Progenitor cell of endocrine pancreas (in vitro differentiated cells): ENCODE measurements around the gene B3GAT1. TPM values are rescaled to one million over a fixed set of nuclear protein-coding genes. Genes with fewer than 3 reads are reported as not detected.

ENCODE experiments used
- DNase-seq: peaks from one replicate; pipeline ENCODE4 v3.0.0; 2021; ENCODE audit warnings: low spot score; ENCODE audit not compliant: unreplicated experiment
- H3K27ac Mint-ChIP-seq: 2 replicates; pipeline ENCODE4 v1.8.0; 2021; ENCODE audit warnings: mild to moderate bottlenecking, moderate library complexity, mixed read lengths
- H3K27me3 Mint-ChIP-seq: 2 replicates; pipeline ENCODE4 v1.8.0; 2021; ENCODE audit warnings: mixed read lengths
- H3K36me3 Mint-ChIP-seq: 2 replicates; pipeline ENCODE4 v1.8.0; 2022; ENCODE audit warnings: mixed read lengths; ENCODE audit not compliant: insufficient read depth
- H3K4me1 Mint-ChIP-seq: 2 replicates; pipeline ENCODE4 v1.8.0; 2021; ENCODE audit warnings: low read depth, mixed read lengths
- H3K4me3 Mint-ChIP-seq: 2 replicates; pipeline ENCODE4 v1.8.0; 2021; ENCODE audit warnings: low read depth, mild to moderate bottlenecking, moderate library complexity, mixed read lengths
- H3K9me3 Mint-ChIP-seq: 2 replicates; pipeline ENCODE4 v1.8.0; 2021; ENCODE audit warnings: low read depth, mixed read lengths
- total RNA-seq: library from RNA; stranded (reverse); gene quantifications from 2 replicates; pipeline ENCODE4 v1.2.1, GENCODE V29; 2021
- TF ChIP-seq, protein P1 (sequence below): fragments of 200-600 bp; sonication (generic); IDR thresholded peaks from one replicate; pipeline ENCODE4 v1.5.0; 2021; ENCODE audit warnings: antibody characterized with exemption, mild to moderate bottlenecking; ENCODE audit not compliant: unreplicated experiment

Gene B3GAT1
- total RNA-seq, 1 donor from 2014 or later: 5.1 TPM

DNA sequence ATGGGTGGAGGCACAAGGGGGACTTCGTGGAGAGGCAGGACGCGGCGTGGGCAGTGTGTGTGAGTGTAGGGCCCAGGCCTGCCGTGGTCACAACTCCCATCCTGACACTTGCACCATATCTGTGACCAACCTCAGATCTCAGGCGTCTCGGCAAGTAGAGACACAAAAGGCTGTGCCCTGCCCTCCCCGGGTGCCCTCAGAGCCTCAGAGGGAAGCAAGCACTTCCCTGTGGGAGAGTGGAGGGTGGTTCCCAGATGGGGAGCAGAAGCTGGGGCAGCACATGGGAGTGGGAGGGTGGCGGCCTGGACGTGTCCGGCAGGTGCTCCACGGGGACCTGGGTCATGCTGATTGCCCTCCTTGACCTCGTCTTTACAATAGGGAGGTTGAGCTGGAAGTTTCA lies 20.4 kb downstream of the B3GAT1 start:
- Mint-ChIP-seq H3K4me3 (no peak overlapping the region), H3K36me3 (no peaks in the 10 kb centered on the region), H3K4me1 (peaks cover 4% of the 10 kb centered on the region), H3K9me3 (no peaks in the 10 kb centered on the region), H3K27me3 (peaks cover 3% of the 10 kb centered on the region), H3K27ac (no peak overlapping the region)
- no peak for DNase-seq
- TF ChIP-seq, protein P1, sequence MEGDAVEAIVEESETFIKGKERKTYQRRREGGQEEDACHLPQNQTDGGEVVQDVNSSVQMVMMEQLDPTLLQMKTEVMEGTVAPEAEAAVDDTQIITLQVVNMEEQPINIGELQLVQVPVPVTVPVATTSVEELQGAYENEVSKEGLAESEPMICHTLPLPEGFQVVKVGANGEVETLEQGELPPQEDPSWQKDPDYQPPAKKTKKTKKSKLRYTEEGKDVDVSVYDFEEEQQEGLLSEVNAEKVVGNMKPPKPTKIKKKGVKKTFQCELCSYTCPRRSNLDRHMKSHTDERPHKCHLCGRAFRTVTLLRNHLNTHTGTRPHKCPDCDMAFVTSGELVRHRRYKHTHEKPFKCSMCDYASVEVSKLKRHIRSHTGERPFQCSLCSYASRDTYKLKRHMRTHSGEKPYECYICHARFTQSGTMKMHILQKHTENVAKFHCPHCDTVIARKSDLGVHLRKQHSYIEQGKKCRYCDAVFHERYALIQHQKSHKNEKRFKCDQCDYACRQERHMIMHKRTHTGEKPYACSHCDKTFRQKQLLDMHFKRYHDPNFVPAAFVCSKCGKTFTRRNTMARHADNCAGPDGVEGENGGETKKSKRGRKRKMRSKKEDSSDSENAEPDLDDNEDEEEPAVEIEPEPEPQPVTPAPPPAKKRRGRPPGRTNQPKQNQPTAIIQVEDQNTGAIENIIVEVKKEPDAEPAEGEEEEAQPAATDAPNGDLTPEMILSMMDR: no peak

DNA sequence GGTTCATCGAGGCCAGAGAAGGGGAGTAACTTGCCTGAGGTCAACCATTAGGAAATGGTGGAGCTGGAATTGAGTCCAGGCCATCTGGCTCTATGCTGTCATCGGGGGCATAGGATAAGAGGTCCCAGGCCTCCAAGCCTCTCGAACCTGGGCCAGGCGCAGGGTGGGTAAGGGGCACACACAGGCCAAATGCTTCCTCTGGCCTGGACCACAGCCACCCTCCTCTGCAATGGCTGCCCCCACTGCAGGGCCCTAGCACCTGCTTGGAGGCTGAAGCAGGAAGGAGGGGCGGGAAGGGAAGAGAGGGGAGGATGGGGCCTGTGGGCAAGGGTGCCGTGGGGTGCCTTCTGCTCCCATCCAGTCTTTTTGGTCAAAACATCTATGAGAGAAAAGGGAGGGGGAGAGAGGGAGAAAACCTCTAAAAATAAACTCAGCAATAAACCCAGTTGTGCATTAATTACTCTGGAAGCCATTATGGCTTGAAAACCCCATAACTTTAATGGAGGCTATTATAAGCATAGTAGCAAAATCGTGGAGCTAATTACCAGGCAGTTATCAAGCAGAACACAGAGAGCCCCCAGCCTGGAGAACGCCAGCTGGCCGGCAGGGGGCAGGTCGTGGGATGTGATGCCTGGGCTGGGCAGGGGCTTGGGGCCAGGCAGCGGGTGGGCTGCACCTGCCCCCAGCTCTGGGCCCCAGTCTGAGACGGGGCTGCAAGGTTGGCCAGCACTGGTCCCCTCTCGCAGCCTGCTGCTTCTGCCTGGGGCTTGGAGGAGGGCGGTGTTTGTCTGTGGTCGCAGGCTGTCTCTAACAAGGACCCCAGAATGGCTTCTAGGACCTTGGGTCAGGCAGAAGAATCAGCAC lies 21.1 kb downstream of the B3GAT1 start:
- peaks cover 3% of the 10 kb centered on the region for H3K27me3 Mint-ChIP-seq

GRCh38 chr11:134389464-134390180 lies 22.4 kb downstream of the B3GAT1 start:
- Mint-ChIP-seq H3K36me3 (no peaks in the 10 kb centered on the region), H3K4me1 (peaks cover 4% of the 10 kb centered on the region), H3K27me3 (peaks cover 3% of the 10 kb centered on the region), H3K9me3 (no peaks in the 10 kb centered on the region), H3K27ac (no peak overlapping the region), H3K4me3 (no peak overlapping the region)
- DNase-seq: no peak
- TF ChIP-seq, protein P1: no peak

More for the DNA sequence above, 21.1 kb downstream of the B3GAT1 start:
- TF ChIP-seq, protein P1: no peak
- H3K4me1 Mint-ChIP-seq: peaks cover 4% of the 10 kb centered on the region
- no peak overlapping the region for H3K4me3 Mint-ChIP-seq
- no peaks in the 10 kb centered on the region for H3K9me3 Mint-ChIP-seq
- H3K27ac Mint-ChIP-seq: no peak overlapping the region
- no peaks in the 10 kb centered on the region for H3K36me3 Mint-ChIP-seq
- DNase-seq: no peak

- peaks cover 3% of the 10 kb centered on the region for H3K27me3 Mint-ChIP-seq
- no peak for DNase-seq
- no peaks in the 10 kb centered on the region for H3K9me3 Mint-ChIP-seq
- peaks cover 1% of the 10 kb centered on the region for H3K4me1 Mint-ChIP-seq
- H3K27ac Mint-ChIP-seq: no peak overlapping the region
- H3K4me3 Mint-ChIP-seq: no peak overlapping the region
- H3K36me3 Mint-ChIP-seq: no peaks in the 10 kb centered on the region
- TF ChIP-seq, protein P1: no peak
Measured at GRCh38 chr11:134388590-134388989, 23.5 kb downstream of the B3GAT1 start.

- H3K27ac Mint-ChIP-seq: no peak overlapping the region
- H3K9me3 Mint-ChIP-seq: no peaks in the 10 kb centered on the region
- TF ChIP-seq, protein P1: no peak
- no peaks in the 10 kb centered on the region for H3K27me3 Mint-ChIP-seq
- DNase-seq: no peak
- no peak overlapping the region for H3K4me3 Mint-ChIP-seq
- H3K4me1 Mint-ChIP-seq: no peaks in the 10 kb centered on the region
- no peaks in the 10 kb centered on the region for H3K36me3 Mint-ChIP-seq
Measured at GRCh38 chr11:134387501-134387900, 24.5 kb downstream of the B3GAT1 start.
